GM12878 (cell line): ENCODE data around the gene ATRNL1. TPM values are rescaled to one million over a fixed set of nuclear protein-coding genes. Genes with fewer than 3 reads are reported as not detected.

Experiments used
- ATAC-seq: fragments of 200-7000 bp; cut with Tn5 transposase; 3 replicates; pipeline ENCODE4 v1.9.1; 2020; ENCODE audit warnings: mild to moderate bottlenecking, moderate library complexity
- BruUV-seq: library from RNA; stranded (reverse); fragments of 400-500 nt; replicated peaks from 2 replicates; lab custom pipeline; 2021; lab: Mats Ljungman, UMichigan
- CTCF ChIA-PET: fragments of 300-600 bp; sonication (Branson Sonifier 250); formaldehyde crosslinking; extraction: SDS; loops from one replicate; lab custom pipeline; 2021; ENCODE audit warnings: inconsistent platforms; lab: Yijun Ruan, JAX
- POLR2A ChIA-PET: fragments of 350-600 bp; formaldehyde crosslinking; extraction: SDS; loops from one replicate; lab custom pipeline; 2021; ENCODE audit warnings: inconsistent platforms; lab: Charles Lee
- RAD21 ChIA-PET: fragments of 300-600 bp; sonication (Branson Sonifier 250); formaldehyde crosslinking; loops from one replicate; lab custom pipeline; 2023; ENCODE audit warnings: antibody characterized with exemption; ENCODE audit not compliant: unreplicated experiment; lab: Charles Lee
- SMC1A ChIA-PET: fragments of 300-600 bp; sonication (Branson Sonifier 250); formaldehyde crosslinking; loops from one replicate; lab custom pipeline; 2023; ENCODE audit not compliant: unreplicated experiment, uncharacterized antibody; lab: Charles Lee
- DNase-seq: peaks from one replicate; pipeline ENCODE4 v3.0.0-alpha.2; 2011; ENCODE audit warnings: low read depth, low spot score
- FAIRE-seq: peaks from 3 replicates; lab custom pipeline; 2011; peaks lifted over from hg19 to GRCh38; lab: Jason Lieb, UNC
- H2AFZ ChIP-seq: 2 replicates; pipeline ENCODE4 v1.6.0; 2011; ENCODE audit warnings: low read depth, low read length, control low read depth; ENCODE audit not compliant: control insufficient read depth
- H3K27ac ChIP-seq: 2 replicates; pipeline ENCODE4 v1.5.1; 2011; ENCODE audit warnings: control low read depth; ENCODE audit not compliant: control insufficient read depth, insufficient read depth
- H3K27me3 ChIP-seq, 2 experiments: replicated peaks in 1 of 2; 2 replicates each; pipeline versions ENCODE4 v1.6.0 to v1.6.1; 2011; ENCODE audit warnings: low read length in 1 of 2; ENCODE audit not compliant: control insufficient read depth in 2 of 2, insufficient read depth in 2 of 2
- H3K36me3 ChIP-seq, 2 experiments: 2 replicates each; pipeline ENCODE4 v1.5.1; 2011; ENCODE audit warnings: low read length in 1 of 2; ENCODE audit not compliant: control insufficient read depth in 2 of 2, insufficient read depth in 2 of 2
- H3K4me1 ChIP-seq: 2 replicates; pipeline ENCODE4 v1.6.1; 2011; ENCODE audit warnings: mild to moderate bottlenecking, low read length, moderate library complexity, mixed read lengths; ENCODE audit not compliant: control insufficient read depth, insufficient read depth
- H3K4me2 ChIP-seq: 2 replicates; pipeline ENCODE4 v1.6.0; 2011; ENCODE audit warnings: control low read depth; ENCODE audit not compliant: control insufficient read depth, insufficient read depth
- H3K4me3 ChIP-seq: fragments of 200-600 bp; sonication (generic); 2 replicates; pipeline ENCODE4 v1.5.1; 2016
- H3K79me2 ChIP-seq: 2 replicates; pipeline ENCODE4 v1.6.0; 2011; ENCODE audit warnings: low read length; ENCODE audit not compliant: control insufficient read depth, insufficient read depth
- H3K9ac ChIP-seq: 2 replicates; pipeline ENCODE4 v1.8.0; 2011; ENCODE audit warnings: low read length, control low read depth, mixed read lengths; ENCODE audit not compliant: control insufficient read depth, insufficient read depth
- H3K9me3 ChIP-seq: replicated peaks from 3 replicates; pipeline ENCODE4 v1.5.1; 2011; ENCODE audit warnings: mild to moderate bottlenecking, low read length; ENCODE audit not compliant: control insufficient read depth, insufficient read depth
- H4K20me1 ChIP-seq: 2 replicates; pipeline ENCODE4 v1.6.0; 2011; ENCODE audit not compliant: control insufficient read depth, insufficient read depth
- CBFB ChIP-seq: IDR thresholded peaks from 2 replicates; pipeline ENCODE4 v1.6.1; 2016; ENCODE audit warnings: antibody characterized with exemption, low read depth
- CBX5 ChIP-seq: sonication (generic); IDR thresholded peaks from 2 replicates; pipeline ENCODE4 v1.6.1; 2016; ENCODE audit warnings: low read depth, moderate library complexity, mild to moderate bottlenecking, inconsistent platforms
- EED ChIP-seq: sonication (generic); IDR thresholded peaks from 2 replicates; pipeline ENCODE4 v1.6.1; 2016; ENCODE audit warnings: antibody characterized with exemption, low read depth
- ESRRA ChIP-seq: IDR thresholded peaks from 2 replicates; pipeline ENCODE4 v1.6.1; 2012; ENCODE audit warnings: mild to moderate bottlenecking, low read length, improper control_type of control experiment
- FOS ChIP-seq: IDR thresholded peaks from 3 replicates; pipeline ENCODE4 v1.6.1; 2011; ENCODE audit warnings: borderline replicate concordance; ENCODE audit not compliant: insufficient read length; ENCODE audit errors: extremely low read depth
- HCFC1 ChIP-seq: fragments of 150-350 bp; IDR thresholded peaks from 2 replicates; pipeline ENCODE4 v1.6.1; 2014; ENCODE audit warnings: low read length
- HDGF ChIP-seq: fragments of 450-650 bp; IDR thresholded peaks from 2 replicates; pipeline ENCODE4 v1.6.1; 2016; ENCODE audit warnings: antibody characterized with exemption
- MYC ChIP-seq: IDR thresholded peaks from 2 replicates; pipeline ENCODE4 v1.6.1; 2011; ENCODE audit warnings: mild to moderate bottlenecking, low read length, moderate library complexity, inconsistent platforms; ENCODE audit not compliant: insufficient read depth, insufficient replicate concordance, insufficient read length, severe bottlenecking
- NR2F1 ChIP-seq: fragments of 450-650 bp; conservative IDR thresholded peaks from 2 replicates; pipeline ENCODE4 v1.6.1; 2017; ENCODE audit warnings: mild to moderate bottlenecking
- POLR2A ChIP-seq: IDR thresholded peaks from 2 replicates; pipeline ENCODE4 v1.6.1; 2011; ENCODE audit warnings: low read depth, mild to moderate bottlenecking, low read length
- RUNX3 ChIP-seq: IDR thresholded peaks from 2 replicates; pipeline ENCODE4 v1.6.1; 2012; ENCODE audit warnings: low read length, inconsistent platforms
- SP1 ChIP-seq: IDR thresholded peaks from one replicate; pipeline ENCODE4 v1.6.1; 2011; ENCODE audit warnings: low read depth, low read length
- TCF7 ChIP-seq: IDR thresholded peaks from 2 replicates; pipeline ENCODE4 v1.6.1; 2014; ENCODE audit warnings: antibody characterized with exemption, borderline replicate concordance
- WGBS: methylation state at CpG from one replicate; pipeline ENCODE4 v1.1.6; 2016; ENCODE audit warnings: low lambda C conversion rate; ENCODE audit not compliant: insufficient replicate concordance, insufficient coverage; ENCODE audit errors: missing lambda C conversion rate; 5-methylcytosine and 5-hydroxymethylcytosine counted together
- in situ Hi-C: fragments of 300-500 bp; cut with MboI; formaldehyde crosslinking; loops from 9 replicates; pipeline ENCODE4 v1.14.3; 2018; ENCODE audit warnings: mixed read lengths
- intact Hi-C: fragments of 100-400 bp; cut with micrococcal nuclease; formaldehyde crosslinking; loops from one replicate; pipeline ENCODE4 v1.14.2; 2022; ENCODE audit not compliant: unreplicated experiment
- polyA plus RNA-seq, 11 experiments: library from polyadenylated mRNA; depleted of rRNA in 4 of 11; unstranded in 6 of 11; stranded (reverse) in 5 of 11; fragments of >200 nt; fragmentation: Nextera tagmentation in 4 of 11; fragmentation: Illumina TruSeq in 1 of 11; extraction: Ambion mirVana in 4 of 11; extraction: Trizol in 1 of 11; gene quantifications; 1 replicate in 1 of 11; 2 replicates in 10 of 11; pipeline versions ENCODE4 v1.2.1 to v1.2.3, GENCODE V29; 2011 to 2016; ENCODE audit warnings: inconsistent platforms in 2 of 11, missing spikeins in 2 of 11, low read depth in 1 of 11
- total RNA-seq, 4 experiments: library from RNA; depleted of rRNA in 3 of 4; stranded (reverse); fragments of >200 nt in 3 of 4; fragmentation: Illumina TruSeq in 1 of 4; extraction: Trizol in 1 of 4; gene quantifications; 2 replicates each; pipeline versions ENCODE4 v1.2.1 to v1.2.3, GENCODE V29; 2013 to 2021
- TF ChIP-seq, protein P1 (sequence below): IDR thresholded peaks from 2 replicates; pipeline ENCODE4 v1.6.1; 2012; ENCODE audit warnings: low read depth, low read length, improper control_type of control experiment
- TF ChIP-seq, protein P2 (sequence below): fragments of 450-650 bp; formaldehyde crosslinking; IDR thresholded peaks from 2 replicates; pipeline ENCODE4 v1.4.0; 2020; ENCODE audit warnings: mild to moderate bottlenecking, moderate library complexity
- TF ChIP-seq, protein P3 (sequence below): fragments of 450-650 bp; IDR thresholded peaks from 2 replicates; pipeline ENCODE4 v1.6.1; 2017; ENCODE audit warnings: mild to moderate bottlenecking, moderate library complexity

Gene ATRNL1
- total and polyA plus RNA-seq, 10 of the 15 experiments (the other 5 are each of a cell fraction or from before 2014, with no cell fraction given), result 0.03 to 1.4 (median 0.34) TPM

DNA sequence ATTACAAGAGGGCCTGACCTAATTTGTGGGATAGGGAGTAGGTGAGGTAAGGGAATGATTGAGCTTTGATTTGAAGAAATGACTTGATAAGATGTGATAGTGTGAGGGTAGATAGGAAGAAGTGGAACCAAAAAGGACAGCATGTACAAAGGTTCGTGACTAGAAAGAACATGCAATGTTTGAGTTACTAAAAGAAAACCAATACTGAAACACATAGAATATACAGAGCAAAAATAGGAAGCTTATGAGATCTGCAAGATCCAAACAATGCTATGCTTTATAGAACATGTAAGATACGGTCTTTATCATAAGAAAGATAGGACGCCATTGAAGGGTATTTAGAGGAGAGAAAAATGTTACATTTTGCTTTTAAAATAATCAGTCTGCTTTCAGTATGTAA is 343.8 kb downstream of the ATRNL1 start (continued):
- TF ChIP-seq TCF7 (no peak), SP1 (no peak), HCFC1 (no peak), NR2F1 (no peak), MYC (no peak), FOS (no peak), ESRRA (no peak), RUNX3 (no peak), HDGF (no peak), CBFB (no peak), CBX5 (no peak), EED (no peak)
- TF ChIP-seq, protein P1, sequence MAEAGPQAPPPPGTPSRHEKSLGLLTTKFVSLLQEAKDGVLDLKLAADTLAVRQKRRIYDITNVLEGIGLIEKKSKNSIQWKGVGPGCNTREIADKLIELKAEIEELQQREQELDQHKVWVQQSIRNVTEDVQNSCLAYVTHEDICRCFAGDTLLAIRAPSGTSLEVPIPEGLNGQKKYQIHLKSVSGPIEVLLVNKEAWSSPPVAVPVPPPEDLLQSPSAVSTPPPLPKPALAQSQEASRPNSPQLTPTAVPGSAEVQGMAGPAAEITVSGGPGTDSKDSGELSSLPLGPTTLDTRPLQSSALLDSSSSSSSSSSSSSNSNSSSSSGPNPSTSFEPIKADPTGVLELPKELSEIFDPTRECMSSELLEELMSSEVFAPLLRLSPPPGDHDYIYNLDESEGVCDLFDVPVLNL, result no peak

DNA sequence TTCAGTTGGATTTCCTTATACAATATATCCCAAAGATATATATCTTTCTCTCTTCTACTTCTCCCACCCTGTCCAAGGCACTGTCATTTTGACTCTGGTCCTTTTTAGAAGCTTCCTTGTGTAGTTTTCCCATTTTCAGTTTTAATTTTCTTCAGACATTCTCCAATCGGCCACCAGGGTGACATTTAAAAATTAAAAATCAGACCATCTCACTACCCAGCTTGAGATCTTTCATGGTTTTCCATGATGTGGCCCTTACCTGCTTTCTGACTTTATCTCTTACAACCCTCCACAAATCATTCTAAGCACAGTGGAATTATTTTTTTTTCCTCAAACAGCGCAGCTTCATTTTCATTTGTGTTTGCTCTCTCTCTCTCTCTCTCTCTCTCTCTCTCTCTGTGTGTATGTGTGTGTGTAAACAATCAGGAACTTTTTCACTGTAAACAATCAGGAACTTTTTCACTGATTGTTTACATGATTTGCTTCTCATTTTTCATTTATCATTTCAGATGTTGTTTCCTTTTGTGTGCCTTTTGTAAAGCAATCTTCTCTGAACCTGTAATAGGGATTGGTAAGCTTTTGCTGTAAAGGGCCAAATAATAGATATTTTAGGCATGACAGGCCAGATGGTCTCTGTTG is 348.9 kb downstream of the ATRNL1 start:
- H3K4me2 ChIP-seq, result no peak overlapping the region
- intact Hi-C loops (no loop called here), in situ Hi-C loops (no loop called here)
- H2AFZ ChIP-seq, result no peak overlapping the region
- FAIRE-seq (no peak), ATAC-seq (no peak), DNase-seq (no peak)
- H3K4me1 ChIP-seq, result no peaks in the 10 kb centered on the region
- H3K9ac ChIP-seq, result no peak overlapping the region
- no peaks in the 10 kb centered on the region for H3K36me3 ChIP-seq
- ChIA-PET CTCF (interaction anchor here (1.1 kb wide), 1 partner anchor 24 kb away, joined by 4 read pairs; no protein-coding TSS in a partner anchor), SMC1A (interaction anchor here (1.1 kb wide), 1 partner anchor 10 kb away, joined by 3 read pairs; no protein-coding TSS in a partner anchor), POLR2A (no interaction called here), RAD21 (no interaction called here)
- H3K9me3 ChIP-seq, result no peaks in the 10 kb centered on the region
- no peaks in the 10 kb centered on the region for H3K79me2 ChIP-seq
- H4K20me1 ChIP-seq, result no peaks in the 10 kb centered on the region
- no peak overlapping the region for H3K27ac ChIP-seq
- no peaks in the 10 kb centered on the region for H3K27me3 ChIP-seq
- no TSS peak for BruUV-seq
- H3K4me3 ChIP-seq, result no peak overlapping the region
- WGBS, result 0% methylated on average over 2 of the region's 2 CpGs
- TF ChIP-seq ESRRA (no peak), HCFC1 (no peak), POLR2A (no peak)
- TF ChIP-seq, protein P2, sequence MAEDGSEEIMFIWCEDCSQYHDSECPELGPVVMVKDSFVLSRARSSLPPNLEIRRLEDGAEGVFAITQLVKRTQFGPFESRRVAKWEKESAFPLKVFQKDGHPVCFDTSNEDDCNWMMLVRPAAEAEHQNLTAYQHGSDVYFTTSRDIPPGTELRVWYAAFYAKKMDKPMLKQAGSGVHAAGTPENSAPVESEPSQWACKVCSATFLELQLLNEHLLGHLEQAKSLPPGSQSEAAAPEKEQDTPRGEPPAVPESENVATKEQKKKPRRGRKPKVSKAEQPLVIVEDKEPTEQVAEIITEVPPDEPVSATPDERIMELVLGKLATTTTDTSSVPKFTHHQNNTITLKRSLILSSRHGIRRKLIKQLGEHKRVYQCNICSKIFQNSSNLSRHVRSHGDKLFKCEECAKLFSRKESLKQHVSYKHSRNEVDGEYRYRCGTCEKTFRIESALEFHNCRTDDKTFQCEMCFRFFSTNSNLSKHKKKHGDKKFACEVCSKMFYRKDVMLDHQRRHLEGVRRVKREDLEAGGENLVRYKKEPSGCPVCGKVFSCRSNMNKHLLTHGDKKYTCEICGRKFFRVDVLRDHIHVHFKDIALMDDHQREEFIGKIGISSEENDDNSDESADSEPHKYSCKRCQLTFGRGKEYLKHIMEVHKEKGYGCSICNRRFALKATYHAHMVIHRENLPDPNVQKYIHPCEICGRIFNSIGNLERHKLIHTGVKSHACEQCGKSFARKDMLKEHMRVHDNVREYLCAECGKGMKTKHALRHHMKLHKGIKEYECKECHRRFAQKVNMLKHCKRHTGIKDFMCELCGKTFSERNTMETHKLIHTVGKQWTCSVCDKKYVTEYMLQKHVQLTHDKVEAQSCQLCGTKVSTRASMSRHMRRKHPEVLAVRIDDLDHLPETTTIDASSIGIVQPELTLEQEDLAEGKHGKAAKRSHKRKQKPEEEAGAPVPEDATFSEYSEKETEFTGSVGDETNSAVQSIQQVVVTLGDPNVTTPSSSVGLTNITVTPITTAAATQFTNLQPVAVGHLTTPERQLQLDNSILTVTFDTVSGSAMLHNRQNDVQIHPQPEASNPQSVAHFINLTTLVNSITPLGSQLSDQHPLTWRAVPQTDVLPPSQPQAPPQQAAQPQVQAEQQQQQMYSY, result no peak
- TF ChIP-seq, protein P3, sequence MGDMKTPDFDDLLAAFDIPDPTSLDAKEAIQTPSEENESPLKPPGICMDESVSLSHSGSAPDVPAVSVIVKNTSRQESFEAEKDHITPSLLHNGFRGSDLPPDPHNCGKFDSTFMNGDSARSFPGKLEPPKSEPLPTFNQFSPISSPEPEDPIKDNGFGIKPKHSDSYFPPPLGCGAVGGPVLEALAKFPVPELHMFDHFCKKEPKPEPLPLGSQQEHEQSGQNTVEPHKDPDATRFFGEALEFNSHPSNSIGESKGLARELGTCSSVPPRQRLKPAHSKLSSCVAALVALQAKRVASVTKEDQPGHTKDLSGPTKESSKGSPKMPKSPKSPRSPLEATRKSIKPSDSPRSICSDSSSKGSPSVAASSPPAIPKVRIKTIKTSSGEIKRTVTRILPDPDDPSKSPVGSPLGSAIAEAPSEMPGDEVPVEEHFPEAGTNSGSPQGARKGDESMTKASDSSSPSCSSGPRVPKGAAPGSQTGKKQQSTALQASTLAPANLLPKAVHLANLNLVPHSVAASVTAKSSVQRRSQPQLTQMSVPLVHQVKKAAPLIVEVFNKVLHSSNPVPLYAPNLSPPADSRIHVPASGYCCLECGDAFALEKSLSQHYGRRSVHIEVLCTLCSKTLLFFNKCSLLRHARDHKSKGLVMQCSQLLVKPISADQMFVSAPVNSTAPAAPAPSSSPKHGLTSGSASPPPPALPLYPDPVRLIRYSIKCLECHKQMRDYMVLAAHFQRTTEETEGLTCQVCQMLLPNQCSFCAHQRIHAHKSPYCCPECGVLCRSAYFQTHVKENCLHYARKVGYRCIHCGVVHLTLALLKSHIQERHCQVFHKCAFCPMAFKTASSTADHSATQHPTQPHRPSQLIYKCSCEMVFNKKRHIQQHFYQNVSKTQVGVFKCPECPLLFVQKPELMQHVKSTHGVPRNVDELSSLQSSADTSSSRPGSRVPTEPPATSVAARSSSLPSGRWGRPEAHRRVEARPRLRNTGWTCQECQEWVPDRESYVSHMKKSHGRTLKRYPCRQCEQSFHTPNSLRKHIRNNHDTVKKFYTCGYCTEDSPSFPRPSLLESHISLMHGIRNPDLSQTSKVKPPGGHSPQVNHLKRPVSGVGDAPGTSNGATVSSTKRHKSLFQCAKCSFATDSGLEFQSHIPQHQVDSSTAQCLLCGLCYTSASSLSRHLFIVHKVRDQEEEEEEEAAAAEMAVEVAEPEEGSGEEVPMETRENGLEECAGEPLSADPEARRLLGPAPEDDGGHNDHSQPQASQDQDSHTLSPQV, result no peak
